Aorta (tissue), 5 donors: ENCODE results near the gene PLD1. TPM values are rescaled to one million over a fixed set of nuclear protein-coding genes. Genes with fewer than 3 reads are reported as not detected.
"Not testable (repeated sequence)": the region's sequence is repeated elsewhere in the genome, so short reads cannot be mapped to it uniquely, and the experiment has no call there.

ENCODE experiments used
- ATAC-seq: fragments of 200-7000 bp; cut with Tn5 transposase; one replicate; pipeline ENCODE4 v1.9.1; 2022; ENCODE audit warnings: moderate library complexity; ENCODE audit not compliant: low FRiP score
- DNase-seq, 2 donors: peaks; one replicate each; pipeline ENCODE4 v3.0.0-alpha.2; 2020
- H3K27ac ChIP-seq, 2 donors: one replicate each; pipeline ENCODE4 v1.5.1; 2013; ENCODE audit warnings: low read length in 2 of 2, mild to moderate bottlenecking in 2 of 2, moderate library complexity in 2 of 2, control low read depth in 1 of 2, inconsistent platforms in 1 of 2, low read depth in 1 of 2
- H3K27me3 ChIP-seq, 2 donors: one replicate each; pipeline ENCODE4 v1.6.1; 2013; ENCODE audit warnings: control low read depth in 1 of 2, low read length in 1 of 2, mild to moderate bottlenecking in 1 of 2, moderate library complexity in 1 of 2; ENCODE audit not compliant: insufficient read depth in 2 of 2, control insufficient read depth in 1 of 2
- H3K36me3 ChIP-seq, 2 donors: one replicate each; pipeline ENCODE4 v1.6.1; 2013; ENCODE audit warnings: control low read depth in 1 of 2, low read length in 1 of 2, mild to moderate bottlenecking in 1 of 2; ENCODE audit not compliant: insufficient read depth in 2 of 2, control insufficient read depth in 1 of 2
- H3K4me1 ChIP-seq, 2 donors: one replicate each; pipeline ENCODE4 v1.6.1; 2013; ENCODE audit warnings: low read length in 2 of 2, control low read depth in 1 of 2, mild to moderate bottlenecking in 1 of 2, moderate library complexity in 1 of 2; ENCODE audit not compliant: insufficient read depth in 2 of 2, control insufficient read depth in 1 of 2
- H3K4me3 ChIP-seq, 2 donors: one replicate each; pipeline ENCODE4 v1.5.1; 2013; ENCODE audit warnings: low read length in 2 of 2, control low read depth in 1 of 2, mild to moderate bottlenecking in 1 of 2
- H3K9me3 ChIP-seq: one replicate; pipeline ENCODE4 v1.6.1; 2013; ENCODE audit warnings: mild to moderate bottlenecking, low read length; ENCODE audit not compliant: control insufficient read depth
- WGBS, 2 donors: extraction: QIAGEN DNeasy Blood & Tissue Kit; methylation state at CpG; one replicate each; pipeline ENCODE4 v1.1.7; 2013; 5-methylcytosine and 5-hydroxymethylcytosine counted together
- intact Hi-C, 2 donors: fragments of 100-400 bp; cut with DNase I; formaldehyde crosslinking; loops; one replicate each; pipeline versions ENCODE4 v1.14.2 to v1.15.0; 2022
- polyA plus RNA-seq, 2 donors: library from polyadenylated mRNA; stranded (reverse); fragments of 200-250 nt; gene quantifications; one replicate each; pipeline ENCODE4 v1.2.3, GENCODE V29; 2013
- total RNA-seq, 2 donors: library from RNA; stranded (reverse); fragmentation: NEBNext Ultra II Directional; extraction: Animal tissue kit (Norgen Biotek cat#: 25700); gene quantifications; one replicate each; pipeline ENCODE4 v1.2.1, GENCODE V29; 2021
- donor health status: healthy with polysubstance abuse.
- donor health status: Bipolar disorder and iron deficiency.
- donor health status: DM: no; HTN: no; CAD: no.
- donor health status: DM: no; HTN: no; CAD: no.
- donor health status: DM: yes; HTN: yes; CAD: no.

PLD1 gene
- total and polyA plus RNA-seq, 4 donors = 19.1 to 41.3 (median 25.6) TPM

- ATAC-seq (no peak), DNase-seq (no peak)
- H3K4me1 ChIP-seq = no peaks in the 10 kb centered on the region
- no peaks in the 10 kb centered on the region for H3K27me3 ChIP-seq
- WGBS, 2 donors = 95% methylated on average over 6 of the region's 6 CpGs
- no peaks in the 10 kb centered on the region for H3K9me3 ChIP-seq
- intact Hi-C loops = loop anchor here in 1 of 2 donors (5.0 kb wide), 1 partner anchor 511 kb away; no protein-coding TSS in a partner anchor
- no peaks in the 10 kb centered on the region for H3K36me3 ChIP-seq
- H3K27ac ChIP-seq = no peak overlapping the region
- no peak overlapping the region for H3K4me3 ChIP-seq
Observed at GRCh38 chr3:171563298-171563697, 247.0 kb downstream of the PLD1 start.

- not testable (repeated sequence) for H3K4me3 ChIP-seq, H3K9me3 ChIP-seq, ATAC-seq, H3K27ac ChIP-seq, H3K4me1 ChIP-seq, H3K36me3 ChIP-seq, H3K27me3 ChIP-seq, DNase-seq
- intact Hi-C loops = loop anchor here in 1 of 2 donors (5.0 kb wide), 1 partner anchor 510 kb away; no protein-coding TSS in a partner anchor
- 98 to 100% methylated on average over 1 of the region's 1 CpG for WGBS, 2 donors
Observed at GRCh38 chr3:171562459-171562858, 247.8 kb downstream of the PLD1 start.

DNA sequence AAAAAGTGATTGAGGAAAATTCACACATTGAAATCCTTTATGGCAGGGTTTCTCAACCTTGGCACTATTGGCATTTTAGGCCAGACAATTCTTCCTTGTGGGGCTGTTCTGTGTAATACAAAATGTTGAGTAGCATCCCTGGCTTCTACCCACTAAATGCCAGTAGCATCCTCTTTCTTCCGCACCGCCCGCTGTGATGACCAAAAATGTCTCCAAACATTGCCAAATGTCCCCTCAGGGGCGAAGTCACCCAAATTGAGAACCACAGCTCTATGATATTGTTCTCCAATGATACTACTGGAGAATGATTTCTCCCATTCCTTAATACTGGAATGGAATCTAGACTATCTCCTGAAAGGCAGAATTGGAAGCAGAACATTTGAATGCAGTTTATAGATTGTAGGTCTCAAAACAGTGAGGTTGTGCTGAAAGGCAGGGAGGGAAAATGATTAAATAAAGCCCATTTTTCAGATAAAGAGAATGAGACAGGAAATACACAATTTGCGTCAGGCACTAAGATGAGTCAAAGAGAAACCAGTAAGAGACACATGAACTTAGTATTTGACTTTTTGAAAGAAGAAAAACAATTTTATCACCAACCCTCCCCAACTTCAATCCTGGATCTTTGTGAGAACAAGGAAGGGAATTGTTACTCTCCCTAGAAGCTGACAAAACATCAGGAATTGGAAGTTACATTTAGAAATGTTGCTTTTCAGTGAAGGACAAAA is 248.5 kb downstream of the PLD1 start:
- H3K9me3 ChIP-seq = no peaks in the 10 kb centered on the region
- no peaks in the 10 kb centered on the region for H3K27me3 ChIP-seq
- H3K4me1 ChIP-seq = no peaks in the 10 kb centered on the region
- no peak for ATAC-seq
- no peak for DNase-seq
- WGBS, 2 donors = 96% methylated on average over 5 of the region's 5 CpGs
- H3K4me3 ChIP-seq = no peak overlapping the region
- no peaks in the 10 kb centered on the region for H3K36me3 ChIP-seq
- no peak overlapping the region for H3K27ac ChIP-seq
- intact Hi-C loops = loop anchor here in 1 of 2 donors (5.0 kb wide), 1 partner anchor 509 kb away; no protein-coding TSS in a partner anchor

- WGBS, 2 donors = 85 to 86% methylated on average over 7 of the region's 7 CpGs
Observed at GRCh38 chr3:171559586-171559985, 250.7 kb downstream of the PLD1 start.

DNA sequence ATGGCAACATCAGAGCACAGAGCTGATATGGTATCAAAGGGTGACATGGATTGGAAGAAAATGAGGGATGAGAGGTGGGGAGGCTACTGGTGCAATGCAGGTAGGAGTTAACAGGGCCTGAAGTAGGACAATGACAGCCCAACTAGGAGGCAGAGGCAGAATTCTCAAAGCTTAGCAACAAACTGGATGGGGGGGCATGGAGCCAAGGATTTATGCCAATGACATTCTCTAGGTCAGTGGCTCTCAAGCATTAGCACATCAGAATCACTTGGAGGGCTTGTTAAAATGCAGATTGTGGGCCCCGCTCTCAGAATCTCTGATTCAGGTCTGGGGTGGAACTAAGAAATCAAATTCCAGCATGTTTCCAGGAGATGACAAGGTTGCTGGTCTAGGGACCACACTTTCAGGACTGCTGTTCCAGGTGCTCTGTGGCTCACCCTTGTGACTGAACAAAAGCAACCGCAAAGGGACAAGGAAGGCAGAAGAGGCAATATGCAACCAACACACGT is 252.0 kb downstream of the PLD1 start:
- intact Hi-C loops = no loop called here
- no peak for ATAC-seq
- 90 to 94% methylated on average over 3 of the region's 3 CpGs for WGBS, 2 donors

More at GRCh38 chr3:171559586-171559985, 250.7 kb downstream of the PLD1 start:
- no peak for ATAC-seq
- no peaks in the 10 kb centered on the region for H3K36me3 ChIP-seq
- no peaks in the 10 kb centered on the region for H3K27me3 ChIP-seq
- no peak overlapping the region for H3K4me3 ChIP-seq
- H3K4me1 ChIP-seq = no peaks in the 10 kb centered on the region
- H3K27ac ChIP-seq = no peak overlapping the region
- intact Hi-C loops = no loop called here
- DNase-seq = no peak
- H3K9me3 ChIP-seq = no peaks in the 10 kb centered on the region

GRCh38 chr3:171557173-171557572 is 253.1 kb downstream of the PLD1 start:
- no peaks in the 10 kb centered on the region for H3K9me3 ChIP-seq
- no peaks in the 10 kb centered on the region for H3K4me1 ChIP-seq
- DNase-seq (no peak), ATAC-seq (no peak)
- intact Hi-C loops = no loop called here
- H3K27me3 ChIP-seq = no peaks in the 10 kb centered on the region
- H3K4me3 ChIP-seq = no peak overlapping the region
- H3K36me3 ChIP-seq = no peaks in the 10 kb centered on the region
- H3K27ac ChIP-seq = no peak overlapping the region

More for the DNA sequence above, 252.0 kb downstream of the PLD1 start:
- Histone ChIP-seq H3K4me1 (no peaks in the 10 kb centered on the region), H3K36me3 (no peaks in the 10 kb centered on the region), H3K27me3 (no peaks in the 10 kb centered on the region), H3K27ac (no peak overlapping the region), H3K9me3 (no peaks in the 10 kb centered on the region), H3K4me3 (no peak overlapping the region)
- no peak for DNase-seq

DNA sequence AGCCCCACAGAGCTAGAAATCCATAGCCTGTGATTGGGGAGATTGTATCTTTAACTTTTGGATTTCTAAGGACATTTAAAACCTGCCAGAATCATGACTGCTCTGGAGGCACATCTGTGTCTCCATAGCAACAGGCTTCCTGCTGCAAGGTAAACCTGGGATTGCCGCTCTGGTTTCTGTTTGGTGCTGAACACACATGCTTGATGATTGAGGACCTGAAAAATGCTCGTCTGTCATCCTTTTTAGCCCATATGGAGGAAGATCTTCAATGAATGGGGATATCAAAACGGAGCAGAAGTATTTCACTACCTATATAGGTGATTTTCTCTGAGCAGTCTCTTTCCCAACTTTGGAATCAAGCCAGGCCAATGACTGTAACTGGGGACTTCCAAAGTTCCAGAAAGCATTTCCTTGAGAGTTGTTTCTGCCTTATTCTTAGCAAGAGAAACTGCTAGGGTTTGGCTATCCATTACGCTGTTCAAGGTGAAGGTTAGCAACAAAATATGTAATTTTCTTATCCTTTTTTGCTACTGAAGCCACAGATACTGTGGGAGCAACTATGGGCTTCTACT is 253.6 kb downstream of the PLD1 start:
- ATAC-seq (no peak), DNase-seq (no peak)
- WGBS, 2 donors = 78 to 82% methylated on average over 4 of the region's 4 CpGs
- no peaks in the 10 kb centered on the region for H3K9me3 ChIP-seq
- H3K4me3 ChIP-seq = no peak overlapping the region
- H3K27me3 ChIP-seq = no peaks in the 10 kb centered on the region
- no peaks in the 10 kb centered on the region for H3K4me1 ChIP-seq
- H3K27ac ChIP-seq = no peak overlapping the region
- no peaks in the 10 kb centered on the region for H3K36me3 ChIP-seq
- intact Hi-C loops = no loop called here

DNA sequence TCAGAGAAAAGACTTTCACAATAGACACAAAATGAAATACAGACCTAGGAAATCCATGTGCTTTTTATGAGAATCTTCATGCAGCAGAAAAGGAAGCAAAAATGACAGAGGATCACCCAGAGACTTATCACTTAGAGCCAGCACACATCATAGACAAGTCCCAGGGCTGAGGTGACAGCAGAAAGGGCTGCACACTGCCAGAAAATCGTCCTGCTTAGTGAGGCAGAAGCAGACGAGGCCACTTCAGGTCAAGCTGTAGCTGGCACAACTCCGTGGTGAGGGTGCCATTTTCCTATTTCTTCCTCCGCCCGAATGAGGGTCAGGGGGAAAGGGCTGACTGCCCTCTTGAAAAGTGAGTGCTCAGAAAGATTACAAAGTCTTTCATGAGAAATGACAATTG is 254.1 kb downstream of the PLD1 start:
- H3K9me3 ChIP-seq = no peaks in the 10 kb centered on the region
- H3K4me3 ChIP-seq = no peak overlapping the region
- no peak for ATAC-seq
- H3K4me1 ChIP-seq = no peaks in the 10 kb centered on the region
- 44% methylated on average over 5 of the region's 5 CpGs for WGBS, 2 donors
- no peaks in the 10 kb centered on the region for H3K36me3 ChIP-seq
- no peak overlapping the region for H3K27ac ChIP-seq
- intact Hi-C loops = no loop called here
- no peaks in the 10 kb centered on the region for H3K27me3 ChIP-seq
- no peak for DNase-seq

GRCh38 chr3:171553086-171553485 is 257.2 kb downstream of the PLD1 start:
- H3K36me3 ChIP-seq = no peaks in the 10 kb centered on the region
- no peaks in the 10 kb centered on the region for H3K4me1 ChIP-seq
- H3K9me3 ChIP-seq = no peaks in the 10 kb centered on the region
- ATAC-seq (no peak), DNase-seq (no peak)
- no peak overlapping the region for H3K27ac ChIP-seq
- no peaks in the 10 kb centered on the region for H3K27me3 ChIP-seq
- 86 to 89% methylated on average over 2 of the region's 2 CpGs for WGBS, 2 donors
- H3K4me3 ChIP-seq = no peak overlapping the region
- intact Hi-C loops = no loop called here
